ENCODE measurements around the gene PEX11B.

PEX11B gene, protein sequence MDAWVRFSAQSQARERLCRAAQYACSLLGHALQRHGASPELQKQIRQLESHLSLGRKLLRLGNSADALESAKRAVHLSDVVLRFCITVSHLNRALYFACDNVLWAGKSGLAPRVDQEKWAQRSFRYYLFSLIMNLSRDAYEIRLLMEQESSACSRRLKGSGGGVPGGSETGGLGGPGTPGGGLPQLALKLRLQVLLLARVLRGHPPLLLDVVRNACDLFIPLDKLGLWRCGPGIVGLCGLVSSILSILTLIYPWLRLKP

DNA sequence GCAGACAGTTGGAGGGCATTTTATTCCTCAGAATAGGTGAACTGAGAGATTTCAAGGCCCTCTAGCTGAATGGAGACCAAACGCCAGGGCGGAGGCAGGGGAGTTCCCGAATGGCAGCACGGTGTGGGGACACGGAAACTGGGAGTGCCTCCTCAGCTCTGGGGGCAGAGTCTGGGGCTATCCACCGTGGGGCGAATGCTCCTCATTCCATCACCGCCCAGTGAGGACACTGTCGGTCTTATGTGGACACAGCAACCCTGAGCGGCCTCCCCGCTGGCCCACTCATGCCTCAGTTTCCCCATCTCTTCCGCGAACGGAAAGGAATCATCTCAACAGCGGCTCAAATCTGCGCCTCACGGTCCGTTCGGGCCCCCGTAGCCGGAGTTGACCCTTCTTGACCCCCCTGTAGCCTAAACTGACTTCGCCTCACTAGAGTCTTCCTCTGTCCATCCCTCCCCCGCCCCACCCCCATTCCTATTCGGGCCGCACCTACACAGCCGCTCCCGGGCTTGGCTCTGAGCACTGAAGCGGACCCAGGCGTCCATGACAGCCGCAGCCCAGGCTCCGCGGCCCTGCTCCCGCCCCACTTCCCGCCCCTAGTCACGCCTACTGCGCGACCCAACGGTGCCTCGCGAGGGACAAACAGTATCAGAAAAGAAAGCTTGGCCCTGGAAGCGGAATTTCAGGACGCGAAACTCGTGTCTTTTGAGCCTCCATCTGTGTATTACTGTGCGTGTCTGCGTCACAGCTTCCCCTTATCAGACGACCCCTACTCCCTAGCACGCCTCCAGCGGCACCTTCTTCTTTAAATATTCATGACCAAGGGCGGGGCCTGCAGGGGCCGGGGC lies at the start of gene PEX11B:
TSS of gene PEX11B (minus strand) at position 574 of the 848 bp plus-strand sequence. CDS start at position 545, 29 bp downstream.
- peak; percentile 89 for DNase-seq (ENCODE audit: low spot score)

GRCh38 chr1:145967288-145967687 lies 48.8 kb upstream of the PEX11B start:
- no peak for DNase-seq (ENCODE audit: low spot score)

DNA sequence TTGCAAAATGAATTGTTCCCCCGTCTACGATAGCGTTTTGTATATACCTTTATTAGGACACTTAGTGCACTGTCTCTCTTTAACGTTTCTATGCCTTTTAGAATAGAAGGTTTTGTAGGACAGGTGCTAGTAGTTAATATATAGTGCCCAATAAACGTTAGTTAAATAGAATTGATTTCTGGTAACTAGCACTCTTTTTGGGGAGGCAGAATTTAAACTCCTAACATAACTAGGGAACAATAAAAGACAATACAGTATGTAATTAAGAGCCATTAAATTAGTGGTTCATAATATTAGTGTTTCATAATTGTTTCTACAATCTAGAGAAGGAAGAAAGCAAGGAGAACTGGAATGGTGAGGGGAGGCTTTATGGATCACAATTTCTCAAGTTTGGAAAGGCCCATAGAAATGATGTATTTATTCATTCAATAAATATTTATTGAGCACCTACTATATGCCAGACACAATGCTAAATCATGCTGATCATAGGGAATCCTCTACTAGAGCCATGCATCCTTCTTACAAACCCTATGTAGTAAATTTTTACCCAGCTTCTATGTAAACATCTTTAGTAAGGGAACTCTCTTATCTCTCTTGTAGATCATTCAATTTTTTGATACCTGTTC lies 46.7 kb upstream of the PEX11B start:
- DNase-seq (ENCODE audit: low spot score): no peak

- peak; percentile 97 for DNase-seq (ENCODE audit: low spot score)
Measured at GRCh38 chr1:145964328-145965118, 46.0 kb upstream of the PEX11B start, which contains the start of the genes ANKRD34A and POLR3GL. TSS of gene ANKRD34A (minus strand) at chr1:145964575. CDS start at chr1:145961759, 2,816 bp downstream. TSS of gene POLR3GL (plus strand) at chr1:145964690. CDS start at chr1:145974866, 10,176 bp downstream.

DNA sequence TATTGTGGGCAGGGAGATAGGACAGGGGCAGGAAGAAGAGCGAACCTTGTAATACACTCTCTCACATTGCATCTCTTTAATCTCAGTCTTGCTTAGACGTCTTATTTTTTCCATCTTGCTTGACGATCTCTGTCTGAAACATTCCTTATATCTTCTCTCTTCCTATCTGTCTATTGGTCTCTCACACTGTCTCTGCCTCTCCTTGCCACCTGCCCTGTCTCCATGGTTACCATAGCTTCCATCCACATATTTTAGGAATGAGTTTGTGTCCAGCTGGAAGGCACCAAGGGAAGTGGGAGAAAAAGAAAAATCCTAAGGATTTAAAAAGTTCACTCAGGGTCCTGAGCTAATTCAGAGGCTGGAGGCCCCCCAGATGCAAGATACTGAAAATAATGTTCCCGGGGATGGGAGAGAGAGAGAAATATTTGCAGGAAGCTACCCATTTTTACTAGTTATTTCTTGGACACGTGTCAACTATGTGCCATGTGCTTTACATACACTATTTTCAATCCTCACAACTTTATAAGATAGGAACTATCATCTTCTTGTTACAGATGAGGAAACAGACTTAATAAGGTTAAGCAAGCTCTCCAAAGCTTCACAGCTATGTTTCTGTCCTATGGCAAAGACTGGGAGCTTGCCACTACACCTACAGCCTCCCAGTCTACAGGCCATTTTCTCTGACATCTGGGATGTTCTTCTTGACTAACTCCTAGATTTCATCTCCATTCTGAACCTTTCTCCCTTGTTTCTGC lies 44.9 kb upstream of the PEX11B start:
- peak; percentile 83 for DNase-seq (ENCODE audit: low spot score)

- no peak for DNase-seq (ENCODE audit: low spot score)
Measured at GRCh38 chr1:145962157-145963102, 43.9 kb upstream of the PEX11B start.

DNA sequence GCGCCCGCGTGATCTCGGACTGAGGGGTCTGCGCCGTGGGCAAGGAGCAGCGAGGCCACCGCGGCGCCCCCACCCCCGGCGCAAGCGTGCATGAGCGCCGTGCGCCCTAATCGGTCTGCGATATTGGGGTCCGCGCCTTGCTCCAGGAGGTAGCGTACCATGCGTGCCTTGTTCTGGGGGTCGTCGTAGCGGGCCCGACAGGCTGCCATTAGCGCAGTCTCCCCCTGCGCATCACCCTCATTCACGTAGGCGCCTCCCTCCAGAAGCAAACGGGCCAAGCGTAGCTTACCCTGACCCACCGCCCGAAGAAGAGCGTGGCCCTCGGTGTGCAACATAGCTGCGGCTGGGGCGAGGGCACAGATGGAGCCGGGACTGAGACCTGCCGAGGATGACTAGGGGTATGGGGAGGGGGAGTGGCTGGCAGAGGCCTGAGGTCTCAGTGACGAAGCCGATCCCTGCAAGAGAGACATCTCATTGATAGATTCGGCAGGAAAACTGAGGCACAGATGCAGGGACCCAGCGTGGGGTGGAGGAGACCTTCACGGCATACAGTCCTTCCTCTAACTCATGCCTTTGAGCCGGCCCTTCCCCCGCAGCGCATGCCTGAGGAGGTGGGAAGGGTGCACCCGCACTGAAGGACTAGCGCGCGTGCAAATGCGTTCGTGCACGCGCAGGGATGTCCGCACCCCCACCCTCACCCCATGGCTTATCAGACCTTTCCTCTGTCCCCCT lies 43.1 kb upstream of the PEX11B start:
- DNase-seq (ENCODE audit: low spot score): no peak

DNA sequence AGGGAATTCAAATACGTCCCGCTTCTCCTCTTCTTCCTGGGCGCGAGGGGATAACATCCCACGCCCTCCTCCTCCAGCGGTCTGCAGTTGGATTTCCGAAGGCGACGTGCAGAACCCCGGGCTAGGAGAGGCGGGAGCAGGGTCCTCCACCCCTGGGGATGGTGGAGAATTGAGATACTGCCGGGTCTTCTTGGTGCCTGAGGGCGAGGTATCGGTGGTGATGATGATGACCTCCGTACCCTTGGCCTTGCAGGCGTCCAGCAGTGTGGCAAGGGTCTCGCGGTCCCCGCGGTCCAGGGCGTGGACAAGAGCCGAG lies 42.5 kb upstream of the PEX11B start:
- DNase-seq (ENCODE audit: low spot score): no peak

- DNase-seq (ENCODE audit: low spot score): peak; percentile 59
Measured at GRCh38 chr1:145960468-145961108, 42.1 kb upstream of the PEX11B start.

DNA sequence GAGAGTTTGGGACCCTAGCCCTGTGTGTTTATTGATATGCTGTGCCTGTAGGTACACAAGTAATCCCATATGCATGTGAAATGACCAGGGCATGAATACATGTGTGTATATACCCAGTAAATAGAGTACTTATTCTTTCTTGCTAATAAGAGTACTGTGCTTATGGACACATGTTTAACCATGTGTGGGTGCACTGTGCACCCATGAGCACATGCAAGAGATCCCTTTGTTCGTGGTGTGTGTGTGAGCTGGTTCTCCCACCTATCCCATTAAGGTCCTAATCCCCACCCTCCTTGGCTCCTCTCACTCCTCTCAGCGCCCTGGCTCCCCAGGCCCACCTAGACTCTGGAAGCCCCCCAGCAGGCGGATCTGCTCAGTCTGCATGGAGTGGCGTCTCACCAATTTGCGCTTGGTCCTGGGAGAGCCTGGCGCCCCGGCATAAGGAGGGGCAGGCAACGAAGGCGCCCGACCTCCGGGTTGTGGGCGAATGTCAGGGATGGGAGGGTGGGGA lies 41.5 kb upstream of the PEX11B start:
- DNase-seq (ENCODE audit: low spot score): no peak

DNA sequence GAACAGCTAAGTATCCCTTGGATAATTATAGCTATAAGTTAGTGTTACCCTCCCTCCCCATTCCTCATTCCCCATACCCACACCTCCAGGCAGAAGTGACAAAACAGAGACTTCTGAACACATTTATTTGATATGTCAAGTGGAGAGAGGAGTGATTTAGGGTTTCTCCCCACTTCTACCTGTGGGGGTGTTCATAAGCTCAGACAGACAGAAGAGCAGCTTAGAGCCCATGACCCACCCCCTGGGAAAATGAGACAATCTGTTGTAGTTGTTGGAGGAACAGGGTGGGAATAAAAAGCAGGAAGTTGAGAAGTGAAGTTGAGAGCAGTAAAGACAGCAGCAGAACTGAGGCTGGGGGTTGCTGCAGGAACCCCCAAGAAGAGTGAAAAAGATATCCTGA lies 40.8 kb upstream of the PEX11B start:
- no peak for DNase-seq (ENCODE audit: low spot score)

DNA sequence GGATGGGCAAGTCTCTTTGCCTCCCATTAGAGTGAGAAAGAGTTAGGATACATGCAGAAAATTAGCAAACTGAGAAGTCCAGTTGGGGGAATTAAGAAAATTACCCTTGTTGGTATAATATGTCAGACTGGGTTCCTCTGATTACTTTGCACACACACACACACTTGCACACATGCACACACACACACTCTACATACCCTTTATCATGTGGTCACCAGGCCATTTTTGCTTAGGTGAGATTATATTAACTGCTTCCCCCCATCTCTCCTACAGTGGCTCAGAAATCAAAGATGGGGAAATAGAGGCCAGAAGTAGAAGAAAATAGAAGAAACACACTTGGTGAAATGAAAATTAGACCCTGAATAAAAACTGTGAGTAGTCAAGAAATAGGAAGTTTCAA lies 40.2 kb upstream of the PEX11B start:
- DNase-seq (ENCODE audit: low spot score): no peak

GRCh38 chr1:145957443-145958319 lies 39.2 kb upstream of the PEX11B start, which contains the start of gene LIX1L:
TSS of gene LIX1L (minus strand) at chr1:145958017. CDS start at chr1:145957927, 90 bp downstream.
- DNase-seq (ENCODE audit: low spot score): peak; percentile 95

DNA sequence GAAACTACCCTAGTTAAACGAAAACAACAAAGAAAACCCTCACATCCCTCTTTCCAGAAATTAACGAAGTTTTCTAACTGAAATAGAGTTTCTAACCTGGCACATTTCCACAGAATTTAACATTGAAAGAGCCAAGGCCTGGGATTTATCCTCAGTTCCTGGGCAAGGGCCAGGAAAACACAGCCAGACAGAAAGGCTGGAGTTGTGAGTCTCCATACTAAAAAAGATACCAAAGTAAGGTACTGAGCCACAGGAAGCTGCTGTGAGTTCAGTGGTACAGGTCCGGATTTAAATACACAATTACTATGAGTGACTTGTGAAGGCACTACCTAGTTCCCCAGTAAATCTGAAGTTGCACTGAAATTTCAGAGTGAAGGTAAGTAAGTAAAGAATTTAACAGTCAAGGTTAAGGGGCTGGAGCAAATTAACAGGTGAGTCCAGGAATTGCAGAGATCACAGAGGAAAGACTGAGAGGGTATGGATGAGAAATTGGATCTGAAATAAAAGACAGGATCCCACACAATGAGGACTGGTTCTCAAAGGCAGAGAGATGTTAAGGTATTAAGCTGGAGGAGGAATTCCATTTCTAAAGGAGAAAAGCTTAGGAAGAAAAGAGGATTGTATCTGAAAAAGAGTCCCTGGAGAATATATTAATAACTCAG lies 38.4 kb upstream of the PEX11B start:
- no peak for DNase-seq (ENCODE audit: low spot score)

- DNase-seq (ENCODE audit: low spot score): no peak
Measured at GRCh38 chr1:145956361-145956760, 37.8 kb upstream of the PEX11B start.

DNA sequence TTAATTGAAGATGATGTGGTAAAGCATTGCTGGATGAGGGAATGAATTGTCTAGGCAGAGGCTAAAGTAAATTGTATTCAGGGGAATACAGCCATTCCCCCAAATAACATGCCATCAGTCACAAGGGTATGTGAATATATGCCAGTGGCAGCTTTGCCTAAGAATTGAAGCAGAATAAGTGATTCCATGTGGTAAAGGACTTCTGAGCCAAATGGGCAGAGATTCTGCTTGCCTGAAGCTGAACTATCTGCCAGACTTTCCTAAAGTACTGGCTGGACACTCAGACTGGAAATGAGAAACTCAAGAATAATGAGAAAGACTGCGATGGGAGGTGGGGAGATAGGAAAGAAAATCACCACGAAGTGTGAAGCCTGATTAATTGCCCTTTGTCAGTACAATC lies 36.9 kb upstream of the PEX11B start:
- no peak for DNase-seq (ENCODE audit: low spot score)

DNA sequence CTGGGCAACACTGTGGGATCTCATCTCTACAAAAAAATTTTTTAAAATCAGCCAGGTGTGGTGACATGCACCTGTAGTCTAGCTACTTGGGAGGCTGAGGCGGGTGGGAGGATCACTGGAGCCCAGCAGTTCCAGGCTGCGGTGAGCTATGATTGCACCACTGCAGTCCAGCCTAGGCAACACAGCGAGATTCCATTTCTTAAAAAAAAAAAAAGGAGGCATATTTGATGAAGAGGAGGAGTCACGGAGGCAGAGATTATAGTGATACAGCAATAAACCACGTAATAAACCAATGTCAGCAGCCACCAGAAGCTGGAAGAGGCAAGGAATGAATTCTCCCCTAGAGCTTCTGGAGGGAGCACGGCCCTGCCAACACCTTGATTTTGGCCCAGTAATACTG lies 35.3 kb upstream of the PEX11B start:
- DNase-seq (ENCODE audit: low spot score): no peak

Measured in kidney tubule cell (primary cell).